ENCODE results near the gene PLA2G2D. TPM values are rescaled to one million over a fixed set of nuclear protein-coding genes. Genes with fewer than 3 reads are reported as not detected.
A peak's percentile ranks its signal among the peaks of the same experiment; 100 is the strongest.

The PLA2G2D gene
- total and polyA plus RNA-seq, 9 of the 15 experiments (the other 6 are each of a cell fraction or from before 2014, with no cell fraction given): not detected

DNA sequence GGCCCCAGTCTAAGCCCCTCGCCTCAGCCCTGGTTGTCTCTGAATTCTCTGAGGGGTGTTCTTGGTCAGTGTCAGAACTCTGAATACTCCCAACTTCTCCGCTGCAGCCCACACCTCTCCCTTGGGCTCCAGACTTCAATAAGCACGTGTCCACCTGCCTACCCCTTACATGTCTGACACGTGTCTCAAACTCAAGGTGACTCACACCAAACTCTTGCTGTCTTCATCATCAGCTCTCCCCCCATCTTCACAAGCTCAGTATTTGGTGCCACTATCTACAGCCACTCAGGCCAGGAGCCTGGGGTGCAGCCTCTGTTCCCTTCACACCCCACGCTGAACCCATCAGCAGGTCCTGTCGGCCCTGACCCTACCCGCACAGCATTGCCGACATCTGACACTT lies 47.8 kb upstream of the PLA2G2D start:
- Histone ChIP-seq H3K4me1 (replicated peaks in 1 of 2; ENCODE audit: control insufficient read depth in 2 of 2, insufficient read depth in 2 of 2, low read length in 2 of 2) (peaks cover 4 to 19% of the 10 kb centered on the region in 2 experiments; a peak in 4 of 5 replicates), H4K20me1 (replicated peaks; ENCODE audit: control insufficient read depth, insufficient read depth, low read length) (no peaks in the 10 kb centered on the region), H3K27me3 (ENCODE audit: control insufficient read depth in 2 of 2, insufficient read depth in 2 of 2, low read length in 2 of 2) (peaks cover 0 to 19% of the 10 kb centered on the region in 2 experiments; a peak in 3 of 5 replicates), H3K4me2 (ENCODE audit: insufficient read depth, low read length) (no peak overlapping the region), H3K4me3 (no peak overlapping the region), H3K36me3 (ENCODE audit: control insufficient read depth, insufficient read depth, low read length) (no peaks in the 10 kb centered on the region), H3K9me3 (replicated peaks; ENCODE audit: control insufficient read depth, insufficient read depth, low read depth, low read length) (peaks cover 1% of the 10 kb centered on the region; the same call in 1 of the 2 replicates), H3K79me2 (ENCODE audit: control insufficient read depth, insufficient read depth, low read length) (no peaks in the 10 kb centered on the region), H3K27ac (ENCODE audit: extremely low read depth, low read depth, low read length) (no peak overlapping the region), H2AFZ (ENCODE audit: low read depth, low read length) (peak overlapping the region; percentile 38; the same call in 1 of the 2 replicates), H3K9ac (ENCODE audit: insufficient read depth in 1 of 2, low read depth in 2 of 2, low read length in 2 of 2) (no peak overlapping the region; a peak in 1 of 4 replicates), H3K9me1 (ENCODE audit: control insufficient read depth, insufficient read depth, low read length) (no peaks in the 10 kb centered on the region)
- intact Hi-C loops (cut with micrococcal nuclease): loop anchor here (5.0 kb wide), 2 partner anchors 265 to 325 kb away; no protein-coding TSS in a partner anchor
- FAIRE-seq (peak; percentile 29), DNase-seq (ENCODE audit: extremely low read depth in 1 of 4, low spot score in 3 of 4) (no peak), ATAC-seq (no peak)
- CTCF ChIA-PET (ENCODE audit: low intra/inter-chr PET ratio): no interaction called here
- POLR2A ChIA-PET: no interaction called here
- WGBS (ENCODE audit: insufficient coverage, low coverage, missing lambda C conversion rate): 40% methylated on average over 8 of the region's 8 CpGs
- in situ Hi-C loops (cut with MboI): no loop called here
- no TSS peak for BruUV-seq (replicated peaks)
- no peak for TF ChIP-seq MECOM (CRISPR knock-in tag; IDR thresholded peaks at IDR 0.05)
- TF ChIP-seq ZNF584 (CRISPR knock-in tag; IDR thresholded peaks at IDR 0.05; ENCODE audit: low read depth): no peak
- no peak for TF ChIP-seq ZNF449 (CRISPR knock-in tag; IDR thresholded peaks at IDR 0.05)
- peak; percentile 76 for TF ChIP-seq L3MBTL2 (IDR thresholded peaks at IDR 0.05)
- no peak for TF ChIP-seq GABPB2 (CRISPR knock-in tag; conservative IDR thresholded peaks at IDR 0.05)
- TF ChIP-seq MGA (IDR thresholded peaks at IDR 0.05): peak; percentile 68
- TF ChIP-seq FOSL1 (tag; conservative IDR thresholded peaks at IDR 0.05): peak; percentile 72
- TF ChIP-seq GATAD2B (IDR thresholded peaks at IDR 0.05; ENCODE audit: borderline replicate concordance): no peak
